T-cell (primary cell): Measurements from ENCODE around the gene ATP5F1E. TPM values are rescaled to one million over a fixed set of nuclear protein-coding genes. Genes with fewer than 3 reads are reported as not detected.

ENCODE experiments used
- ATAC-seq, 4 experiments: fragments of 200-7000 bp in 3 of 4; fragments of 150-1000 bp in 1 of 4; cut with Tn5 transposase; replicated peaks in 1 of 4; 1 replicate in 3 of 4; 2 replicates in 1 of 4; pipeline ENCODE4 v1.10.0; 2021; ENCODE audit warnings: moderate library complexity in 3 of 4, mild to moderate bottlenecking in 2 of 4, moderate number of reproducible peaks in 1 of 4
- CTCF ChIA-PET, 2 donors: fragments of 300-600 bp; sonication (Branson Sonifier 250); formaldehyde crosslinking; loops; one replicate each; lab custom pipeline; 2022; ENCODE audit warnings: antibody characterized with exemption in 2 of 2; lab: Charles Lee
- POLR2A ChIA-PET, 2 donors: fragments of 300-600 bp; sonication (Branson Sonifier 250); formaldehyde crosslinking; loops; one replicate each; lab custom pipeline; 2022; ENCODE audit warnings: antibody characterized with exemption in 2 of 2; lab: Charles Lee
- DNase-seq, 35 experiments: peaks; one replicate each; pipeline versions ENCODE4 v3.0.0 to v3.0.0-alpha.2; 2013 to 2023
- H3K27ac ChIP-seq: one replicate; pipeline ENCODE4 v1.5.1; 2013; ENCODE audit warnings: low read length
- H3K27me3 ChIP-seq, 2 experiments: replicated peaks in 1 of 2; 1 replicate in 1 of 2; 2 replicates in 1 of 2; pipeline versions ENCODE4 v1.6.1 to v1.7.0; 2013; ENCODE audit warnings: low read length in 1 of 2, mixed read lengths in 1 of 2; ENCODE audit not compliant: control insufficient read depth in 2 of 2, insufficient read depth in 2 of 2; ENCODE audit errors: extremely low read depth in 1 of 2
- H3K36me3 ChIP-seq, 2 donors: 1 replicate in 1 of 2; 2 replicates in 1 of 2; pipeline versions ENCODE4 v1.6.1 to v1.7.0; 2013; ENCODE audit warnings: low read length in 1 of 2; ENCODE audit not compliant: control insufficient read depth in 2 of 2, insufficient read depth in 1 of 2; ENCODE audit errors: extremely low read depth in 1 of 2
- H3K4me1 ChIP-seq, 2 experiments: 1 replicate in 1 of 2; 2 replicates in 1 of 2; pipeline versions ENCODE4 v1.6.1 to v1.7.0; 2013; ENCODE audit warnings: low read length in 2 of 2, mixed read lengths in 1 of 2; ENCODE audit not compliant: insufficient read depth in 2 of 2, control insufficient read depth in 1 of 2; ENCODE audit errors: extremely low read depth in 1 of 2
- H3K4me3 ChIP-seq, 2 donors: 1 replicate in 1 of 2; 2 replicates in 1 of 2; pipeline versions ENCODE4 v1.5.1 to v1.7.0; 2013; ENCODE audit warnings: mild to moderate bottlenecking in 2 of 2, low read length in 1 of 2, moderate library complexity in 1 of 2; ENCODE audit not compliant: control insufficient read depth in 1 of 2; ENCODE audit errors: extremely low read depth in 1 of 2
- H3K9me3 ChIP-seq: 2 replicates; pipeline ENCODE4 v1.7.0; 2013
- H3K27ac Mint-ChIP-seq, 2 donors: one replicate each; pipeline ENCODE4 v1.8.0; 2020 to 2021; ENCODE audit warnings: mild to moderate bottlenecking in 2 of 2, mixed read lengths in 2 of 2
- H3K27me3 Mint-ChIP-seq, 2 donors: one replicate each; pipeline ENCODE4 v1.8.0; 2021 to 2022; ENCODE audit warnings: mixed read lengths in 2 of 2
- H3K36me3 Mint-ChIP-seq: one replicate; pipeline ENCODE4 v1.8.0; 2021; ENCODE audit warnings: mixed read lengths
- H3K4me1 Mint-ChIP-seq, 3 donors: one replicate each; pipeline ENCODE4 v1.8.0; 2020 to 2022; ENCODE audit warnings: mixed read lengths in 3 of 3, mild to moderate bottlenecking in 1 of 3
- H3K4me3 Mint-ChIP-seq, 3 donors: one replicate each; pipeline ENCODE4 v1.8.0; 2020 to 2022; ENCODE audit warnings: mild to moderate bottlenecking in 3 of 3, mixed read lengths in 3 of 3, moderate library complexity in 3 of 3
- H3K9me3 Mint-ChIP-seq, 3 donors: one replicate each; pipeline ENCODE4 v1.8.0; 2020 to 2022; ENCODE audit warnings: mixed read lengths in 3 of 3
- WGBS: methylation state at CpG from one replicate; pipeline ENCODE4 v1.1.5; 2013; ENCODE audit warnings: missing lambda C conversion rate; ENCODE audit not compliant: insufficient coverage; 5-methylcytosine and 5-hydroxymethylcytosine counted together
- total RNA-seq, 35 experiments: library from RNA in 6 of 35; stranded (reverse) in 6 of 35; fragments of 120-200 nt in 1 of 35; gene quantifications; one replicate each; pipeline versions ENCODE4 v1.2.1 to v1.2.4 and lab custom pipeline; 2013 to 2026

The ATP5F1E gene
- total RNA-seq, 5 donors from 2014 or later (not counting 1 experiment from before 2014, with no cell fraction given): 50.6 to 105 (median 62.4) TPM

- 70% methylated on average over 6 of the region's 12 CpGs for WGBS
- H3K4me3 ChIP-seq: peak overlapping the region; percentile 89 to 90
- CTCF ChIA-PET: interaction anchor here (0.6 to 0.7 kb wide), 4 partner anchors 42 to 499 kb away, joined by 3 to 9 read pairs (median 4); no protein-coding TSS in a partner anchor
Observed at GRCh38 chr20:58982406-58983114, 49.6 kb downstream of the ATP5F1E start.

GRCh38 chr20:58981628-58982364 is 50.3 kb downstream of the ATP5F1E start:
- Mint-ChIP-seq H3K27me3 (no peaks in the 10 kb centered on the region), H3K4me1 (peaks cover 38 to 46% (median 44%) of the 10 kb centered on the region in 3 donors), H3K27ac (peak overlapping the region; percentile 83 to 91), H3K4me3 (peak overlapping the region; percentile 52 to 91 (median 88)), H3K9me3 (peaks cover 0 to 1% (median 0%) of the 10 kb centered on the region in 3 donors), H3K36me3 (peaks cover 9% of the 10 kb centered on the region)
- Histone ChIP-seq H3K4me1 (peaks cover 10 to 42% of the 10 kb centered on the region in 2 experiments), H3K27me3 (no peaks in the 10 kb centered on the region), H3K9me3 (no peaks in the 10 kb centered on the region), H3K27ac (peak overlapping the region; percentile 51), H3K4me3 (peak overlapping the region; percentile 89 to 90), H3K36me3 (peaks cover 0 to 17% of the 10 kb centered on the region in 2 donors)
- peak; percentile 2 to 10 (median 6) for ATAC-seq
- ChIA-PET CTCF (interaction anchor here (0.6 to 0.7 kb wide), 8 partner anchors 32 to 475 kb away, joined by 3 to 14 read pairs (median 4); no protein-coding TSS in a partner anchor), POLR2A (no interaction called here)
- peak in 2 of 35 experiments; percentile 17 to 40 for DNase-seq
- WGBS: 0% methylated on average over 4 of the region's 29 CpGs

More at GRCh38 chr20:58982406-58983114, 49.6 kb downstream of the ATP5F1E start:
- no peak for ATAC-seq
- peak in 5 of 35 experiments; percentile 15 to 68 (median 16) for DNase-seq
- peaks cover 17% of the 10 kb centered on the region for H3K36me3 Mint-ChIP-seq
- H3K27me3 Mint-ChIP-seq: no peaks in the 10 kb centered on the region
- POLR2A ChIA-PET: interaction anchor here (0.6 kb wide), 3 partner anchors 94 to 599 kb away, joined by 3 to 5 read pairs (median 4); no protein-coding TSS in a partner anchor
- Histone ChIP-seq H3K27me3 (no peaks in the 10 kb centered on the region), H3K27ac (peak overlapping the region; percentile 51), H3K36me3 (peaks cover 0 to 25% of the 10 kb centered on the region in 2 donors), H3K4me1 (peaks cover 10 to 42% of the 10 kb centered on the region in 2 experiments), H3K9me3 (no peaks in the 10 kb centered on the region)
- peaks cover 38 to 47% (median 45%) of the 10 kb centered on the region in 3 donors for H3K4me1 Mint-ChIP-seq
- H3K27ac Mint-ChIP-seq: peak overlapping the region; percentile 65 to 91
- H3K4me3 Mint-ChIP-seq: peak overlapping the region; percentile 52 to 91 (median 88)
- no peaks in the 10 kb centered on the region for H3K9me3 Mint-ChIP-seq

GRCh38 chr20:58980711-58981627 is 51.2 kb downstream of the ATP5F1E start, which contains the start of gene NELFCD:
Gene NELFCD (plus strand): TSS chr20:58981256. CDS start chr20:58981310, 54 bp downstream.
- Histone ChIP-seq H3K36me3 (peaks cover 0 to 10% of the 10 kb centered on the region in 2 donors), H3K4me3 (peak within 1 kb of the TSS; percentile 89 to 90), H3K9me3 (no peaks in the 10 kb centered on the region), H3K27ac (peak within 1 kb of the TSS; percentile 69), H3K4me1 (peaks cover 10 to 40% of the 10 kb centered on the region in 2 experiments), H3K27me3 (no peaks in the 10 kb centered on the region)
- Mint-ChIP-seq H3K27ac (peak within 1 kb of the TSS; percentile 83 to 91), H3K36me3 (peaks cover 8% of the 10 kb centered on the region), H3K27me3 (no peaks in the 10 kb centered on the region), H3K9me3 (peaks cover 0 to 9% (median 0%) of the 10 kb centered on the region in 3 donors), H3K4me3 (peak within 1 kb of the TSS; percentile 52 to 91 (median 88)), H3K4me1 (peaks cover 38 to 41% (median 41%) of the 10 kb centered on the region in 3 donors)
- CTCF ChIA-PET: interaction anchor here (0.6 to 0.7 kb wide), 5 partner anchors 33 to 476 kb away, joined by 3 to 14 read pairs (median 4); no protein-coding TSS in a partner anchor
- peak; percentile 89 to 94 (median 92) for ATAC-seq
- POLR2A ChIA-PET: no interaction called here
- peak; percentile 67 to 94 (median 83) for DNase-seq
- WGBS: 7% methylated on average over 95 of the region's 109 CpGs

- Mint-ChIP-seq H3K27me3 (no peaks in the 10 kb centered on the region), H3K27ac (no peak overlapping the region), H3K4me3 (peak overlapping the region in 2 of 3 donors; percentile 11 to 29), H3K4me1 (peaks cover 15 to 19% (median 18%) of the 10 kb centered on the region in 3 donors), H3K36me3 (peaks cover 3% of the 10 kb centered on the region), H3K9me3 (peaks cover 7 to 17% (median 8%) of the 10 kb centered on the region in 3 donors)
- ChIA-PET POLR2A (interaction anchor here in 1 of 2 donors (0.5 kb wide), 1 partner anchor 68 kb away, joined by 3 read pairs; no protein-coding TSS in a partner anchor), CTCF (interaction anchor here (0.7 kb wide), 2 partner anchors 24 to 218 kb away, joined by 3 read pairs; no protein-coding TSS in a partner anchor)
- WGBS: 80% methylated on average over 5 of the region's 6 CpGs
- Histone ChIP-seq H3K36me3 (no peaks in the 10 kb centered on the region), H3K9me3 (peaks cover 2% of the 10 kb centered on the region), H3K27me3 (no peaks in the 10 kb centered on the region), H3K4me3 (no peak overlapping the region), H3K27ac (no peak overlapping the region), H3K4me1 (peaks cover 7 to 27% of the 10 kb centered on the region in 2 experiments)
- no peak for ATAC-seq
- no peak for DNase-seq
Observed at GRCh38 chr20:58978351-58979190, 53.6 kb downstream of the ATP5F1E start.
